GM19324 (cell line): ENCODE results near the gene TCF20.

Experiments used
- ATAC-seq: cut with Tn5 transposase; IDR thresholded peaks from one replicate; pipeline ENCODE4 v1.9.1; 2021; ENCODE audit warnings: mild to moderate bottlenecking, moderate library complexity; ENCODE audit not compliant: unreplicated experiment, low FRiP score

Gene TCF20

GRCh38 chr22:42301077-42301741 lies 30.8 kb upstream of the TCF20 start:
- ATAC-seq: no peak

GRCh38 chr22:42300259-42301076 lies 30.0 kb upstream of the TCF20 start:
- no peak for ATAC-seq

- ATAC-seq: no peak
Measured at GRCh38 chr22:42299586-42300258, 29.3 kb upstream of the TCF20 start.

GRCh38 chr22:42298746-42299145 lies 28.3 kb upstream of the TCF20 start:
- ATAC-seq: no peak

- ATAC-seq: no peak
Measured at GRCh38 chr22:42297778-42298177, 27.3 kb upstream of the TCF20 start.

GRCh38 chr22:42296883-42297282 lies 26.4 kb upstream of the TCF20 start:
- no peak for ATAC-seq

- ATAC-seq: no peak
Measured at GRCh38 chr22:42296381-42296853, 26.0 kb upstream of the TCF20 start.

- ATAC-seq: no peak
Measured at GRCh38 chr22:42294034-42294985, 23.9 kb upstream of the TCF20 start.

- ATAC-seq: no peak
Measured at GRCh38 chr22:42292732-42293520, 22.5 kb upstream of the TCF20 start.

GRCh38 chr22:42291287-42291686 lies 20.8 kb upstream of the TCF20 start:
- ATAC-seq: no peak

GRCh38 chr22:42289671-42290541 lies 19.5 kb upstream of the TCF20 start:
- no peak for ATAC-seq

- no peak for ATAC-seq
Measured at GRCh38 chr22:42288791-42289190, 18.3 kb upstream of the TCF20 start.

- ATAC-seq: no peak
Measured at GRCh38 chr22:42287174-42287890, 16.9 kb upstream of the TCF20 start.

- no peak for ATAC-seq
Measured at GRCh38 chr22:42286205-42286604, 15.8 kb upstream of the TCF20 start.

GRCh38 chr22:42285604-42286003 lies 15.2 kb upstream of the TCF20 start:
- no peak for ATAC-seq

GRCh38 chr22:42284643-42285181 lies 14.3 kb upstream of the TCF20 start:
- no peak for ATAC-seq

- no peak for ATAC-seq
Measured at GRCh38 chr22:42284202-42284591, 13.7 kb upstream of the TCF20 start.
